GM13977 (cell line): ENCODE results near the gene MAP2.

ENCODE experiments used
- DNase-seq: peaks from one replicate; pipeline ENCODE4 v3.0.0; 2012; ENCODE audit warnings: low spot score
- in situ Hi-C: fragments of 300-500 bp; cut with MboI; formaldehyde crosslinking; loops from one replicate; pipeline ENCODE4 v1.12.0; 2022; ENCODE audit warnings: low sequenced_read_pairs, low pct_unique_long_range_greater_than_20kb, mixed read lengths, inconsistent platforms; ENCODE audit not compliant: unreplicated experiment
- TF ChIP-seq, protein P1 (sequence below): IDR thresholded peaks from 2 replicates; pipeline ENCODE4 v1.5.1; 2012; ENCODE audit warnings: mild to moderate bottlenecking, control low read depth; ENCODE audit not compliant: insufficient read depth; ENCODE audit errors: extremely low read depth, missing control alignments

Gene MAP2

DNA sequence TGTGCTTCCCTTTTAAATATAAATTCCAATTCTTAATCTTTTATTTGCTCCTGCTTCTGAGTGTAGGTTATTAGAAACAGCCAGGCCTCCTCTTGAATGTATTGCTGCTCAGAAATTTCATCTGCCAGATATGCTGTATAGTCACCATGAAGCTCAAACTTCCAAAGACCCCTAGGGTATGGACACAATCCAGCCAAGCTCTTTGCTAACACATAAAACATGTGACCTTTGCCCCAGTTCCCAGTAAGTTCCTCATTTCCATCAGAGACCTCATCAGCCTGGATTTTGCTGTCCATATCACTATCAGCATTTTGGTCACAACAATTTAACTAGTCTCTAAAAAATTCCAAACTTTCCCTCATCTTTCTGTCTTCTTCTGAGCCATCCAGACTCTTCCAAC lies 75.2 kb downstream of the MAP2 start:
- in situ Hi-C loops: no loop called here
- DNase-seq: no peak
- TF ChIP-seq, protein P1, sequence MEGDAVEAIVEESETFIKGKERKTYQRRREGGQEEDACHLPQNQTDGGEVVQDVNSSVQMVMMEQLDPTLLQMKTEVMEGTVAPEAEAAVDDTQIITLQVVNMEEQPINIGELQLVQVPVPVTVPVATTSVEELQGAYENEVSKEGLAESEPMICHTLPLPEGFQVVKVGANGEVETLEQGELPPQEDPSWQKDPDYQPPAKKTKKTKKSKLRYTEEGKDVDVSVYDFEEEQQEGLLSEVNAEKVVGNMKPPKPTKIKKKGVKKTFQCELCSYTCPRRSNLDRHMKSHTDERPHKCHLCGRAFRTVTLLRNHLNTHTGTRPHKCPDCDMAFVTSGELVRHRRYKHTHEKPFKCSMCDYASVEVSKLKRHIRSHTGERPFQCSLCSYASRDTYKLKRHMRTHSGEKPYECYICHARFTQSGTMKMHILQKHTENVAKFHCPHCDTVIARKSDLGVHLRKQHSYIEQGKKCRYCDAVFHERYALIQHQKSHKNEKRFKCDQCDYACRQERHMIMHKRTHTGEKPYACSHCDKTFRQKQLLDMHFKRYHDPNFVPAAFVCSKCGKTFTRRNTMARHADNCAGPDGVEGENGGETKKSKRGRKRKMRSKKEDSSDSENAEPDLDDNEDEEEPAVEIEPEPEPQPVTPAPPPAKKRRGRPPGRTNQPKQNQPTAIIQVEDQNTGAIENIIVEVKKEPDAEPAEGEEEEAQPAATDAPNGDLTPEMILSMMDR: no peak

DNA sequence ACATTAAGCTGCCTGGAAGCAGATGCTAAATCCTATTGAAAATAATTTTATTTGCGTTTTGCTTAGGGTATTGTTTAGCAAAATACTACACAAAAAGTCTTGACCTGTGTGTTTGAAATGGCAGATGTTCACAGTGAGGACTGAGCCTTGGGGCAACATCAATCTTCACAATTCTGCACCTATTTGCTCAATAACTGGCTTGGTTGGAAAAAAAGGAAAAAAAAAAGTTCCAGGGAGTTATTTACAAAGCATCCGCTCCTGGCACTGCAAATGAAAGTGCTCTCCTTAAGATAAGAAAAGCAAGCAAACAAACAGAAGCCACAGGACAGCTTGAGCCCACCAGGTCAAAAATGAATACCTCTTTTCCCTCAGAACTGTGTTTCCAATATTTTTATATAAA lies 77.7 kb downstream of the MAP2 start:
- TF ChIP-seq, protein P1: no peak
- DNase-seq: no peak
- in situ Hi-C loops: no loop called here

DNA sequence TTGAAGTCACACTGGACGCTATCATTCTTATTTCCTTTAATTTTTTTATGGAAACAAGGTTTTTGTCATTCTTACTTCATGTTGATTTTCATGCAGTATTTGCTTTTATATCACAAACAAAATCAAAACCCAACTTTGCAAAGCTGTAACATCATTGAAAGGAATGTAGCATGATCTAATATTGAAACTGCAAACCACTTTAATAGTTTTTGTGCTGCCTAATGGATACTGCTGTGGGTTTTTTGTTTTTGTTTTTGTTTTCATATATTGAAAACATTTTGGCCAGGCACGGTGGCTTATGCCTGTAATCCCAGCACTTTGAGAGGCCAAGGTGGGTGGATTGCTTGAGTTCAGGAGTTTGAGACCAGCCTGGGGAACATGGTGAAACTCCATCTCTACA lies 81.6 kb downstream of the MAP2 start:
- in situ Hi-C loops: no loop called here
- no peak for DNase-seq
- TF ChIP-seq, protein P1: no peak

DNA sequence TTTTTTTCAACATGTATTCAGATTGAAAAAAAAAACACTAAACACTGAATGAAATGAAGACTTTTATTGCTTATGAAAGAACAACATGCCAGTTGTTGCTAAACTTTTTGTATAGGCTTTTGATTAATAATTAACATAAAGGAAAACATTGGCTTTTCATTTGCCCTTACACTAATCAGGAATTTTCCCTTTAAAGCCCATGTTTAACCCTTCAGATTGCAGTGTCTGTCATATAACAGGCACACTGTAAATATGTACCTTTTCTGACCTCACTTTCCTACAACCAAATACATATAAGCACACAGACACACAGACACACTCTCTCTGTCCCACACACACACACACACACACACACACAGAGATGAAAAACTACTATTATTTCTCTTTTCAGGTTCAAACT lies 84.4 kb downstream of the MAP2 start:
- no peak for DNase-seq
- TF ChIP-seq, protein P1: no peak
- in situ Hi-C loops: no loop called here

DNA sequence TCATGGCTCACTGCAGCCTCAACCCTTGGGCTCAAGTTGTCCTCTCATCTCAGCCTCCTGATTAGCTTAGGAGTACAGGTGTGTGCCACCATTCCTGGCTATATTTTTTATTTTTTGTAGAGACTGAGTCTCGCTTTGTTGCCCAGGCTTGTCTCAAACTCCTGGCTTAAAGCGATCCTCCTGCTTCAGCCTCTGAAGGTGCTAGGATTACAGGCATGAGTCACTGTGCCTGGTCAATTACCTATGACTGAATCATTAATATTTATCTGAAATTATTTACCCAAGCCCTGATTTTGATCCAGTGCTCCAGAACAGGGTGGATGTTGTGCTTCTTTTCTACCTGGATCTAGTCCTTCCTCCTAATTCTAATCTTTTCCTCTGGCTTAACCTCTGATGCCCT lies 87.8 kb downstream of the MAP2 start:
- in situ Hi-C loops: no loop called here
- no peak for DNase-seq
- TF ChIP-seq, protein P1: no peak

DNA sequence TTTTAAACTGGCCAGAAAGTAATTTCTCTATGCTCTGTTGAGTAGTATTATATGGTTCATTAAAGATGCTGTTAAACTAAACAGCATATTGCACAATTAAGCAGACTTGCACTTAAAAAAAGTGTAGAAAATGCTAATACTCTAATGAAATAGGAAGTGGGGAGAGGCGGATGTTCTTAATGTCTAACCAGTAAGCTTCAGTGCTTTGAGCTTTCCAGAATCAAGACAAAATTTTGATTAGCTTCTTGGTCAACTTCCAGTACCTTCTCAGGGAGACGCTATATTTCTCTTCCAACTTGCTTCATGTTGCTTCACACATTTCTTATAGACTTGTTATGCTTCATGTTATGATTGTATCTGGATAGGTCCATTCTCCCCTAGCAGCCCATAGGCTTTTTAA lies 89.1 kb downstream of the MAP2 start:
- in situ Hi-C loops: no loop called here
- DNase-seq: no peak
- TF ChIP-seq, protein P1: no peak

DNA sequence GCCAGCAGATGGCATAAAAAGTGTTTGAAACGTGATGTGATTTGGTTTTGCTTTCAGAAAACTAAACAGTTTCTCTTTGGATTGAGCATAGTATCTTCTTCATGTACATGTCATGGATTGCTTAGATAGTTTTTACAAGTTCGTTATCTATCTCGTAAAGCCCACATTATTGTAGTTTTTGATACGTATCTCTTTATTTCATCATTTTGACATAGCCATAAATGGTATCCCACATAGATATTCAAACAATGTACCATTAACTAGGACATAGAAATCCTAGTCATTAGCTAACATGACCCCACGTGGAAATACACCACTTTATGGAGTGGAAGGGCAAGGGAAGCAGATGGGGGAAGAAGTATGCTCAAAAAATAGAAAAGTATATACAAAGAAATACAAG lies 93.6 kb downstream of the MAP2 start:
- DNase-seq: no peak
- in situ Hi-C loops: no loop called here
- TF ChIP-seq, protein P1: no peak
